ENCODE measurements around the gene SLC25A47. TPM values are rescaled to one million over a fixed set of nuclear protein-coding genes. Genes with fewer than 3 reads are reported as not detected.

SLC25A47 gene
- total RNA-seq, 1 experiment from 2014 or later: not detected

- Mint-ChIP-seq H3K4me1 (ENCODE audit: low read depth, unreplicated experiment) (peaks cover 16% of the 10 kb centered on the region), H3K27me3 (ENCODE audit: insufficient read depth, unreplicated experiment) (no peaks in the 10 kb centered on the region), H3K4me3 (ENCODE audit: unreplicated experiment) (no peak overlapping the region), H3K27ac (ENCODE audit: unreplicated experiment) (no peak overlapping the region), H3K36me3 (ENCODE audit: insufficient read depth, unreplicated experiment) (peaks cover 59% of the 10 kb centered on the region), H3K9me3 (ENCODE audit: unreplicated experiment) (no peaks in the 10 kb centered on the region)
- no peaks in the 10 kb centered on the region for H3K27me3 ChIP-seq (replicated peaks; ENCODE audit: control insufficient read depth, insufficient read depth, low read length)
- CTCF ChIA-PET: no interaction called here
- no peak for TF ChIP-seq CTCF (IDR thresholded peaks at IDR 0.05; ENCODE audit: insufficient read depth in 1 of 2, low read depth in 1 of 2, low read length in 1 of 2, severe bottlenecking in 1 of 2, unreplicated experiment in 1 of 2)
- intact Hi-C loops (cut with micrococcal nuclease; ENCODE audit: unreplicated experiment): no loop called here
- H3K36me3 ChIP-seq (ENCODE audit: control insufficient read depth, insufficient read depth, low read length): no peaks in the 10 kb centered on the region; the same call in none of the 2 replicates
- no peak for DNase-seq
- no peaks in the 10 kb centered on the region for H3K4me1 ChIP-seq
- POLR2A ChIA-PET: no interaction called here
- no peak overlapping the region for H3K4me3 ChIP-seq (ENCODE audit: low read depth, low read length)
- H3K9me3 ChIP-seq: no peaks in the 10 kb centered on the region
- no TSS peak for BruUV-seq (replicated peaks)
Observed at GRCh38 chr14:100278702-100279101, 44.4 kb upstream of the SLC25A47 start.

GRCh38 chr14:100279133-100279532, 44.0 kb upstream of the SLC25A47 start:
- no peaks in the 10 kb centered on the region for H3K4me1 ChIP-seq
- ChIA-PET CTCF (no interaction called here), POLR2A (no interaction called here)
- no peak for DNase-seq
- H3K4me3 ChIP-seq (ENCODE audit: low read depth, low read length): no peak overlapping the region
- H3K4me1 Mint-ChIP-seq (ENCODE audit: low read depth, unreplicated experiment): peaks cover 16% of the 10 kb centered on the region
- no peaks in the 10 kb centered on the region for H3K27me3 Mint-ChIP-seq (ENCODE audit: insufficient read depth, unreplicated experiment)
- H3K9me3 ChIP-seq: no peaks in the 10 kb centered on the region
- BruUV-seq (replicated peaks): no TSS peak
- no peaks in the 10 kb centered on the region for H3K9me3 Mint-ChIP-seq (ENCODE audit: unreplicated experiment)
- H3K4me3 Mint-ChIP-seq (ENCODE audit: unreplicated experiment): no peak overlapping the region
- H3K27ac Mint-ChIP-seq (ENCODE audit: unreplicated experiment): no peak overlapping the region
- H3K36me3 ChIP-seq (ENCODE audit: control insufficient read depth, insufficient read depth, low read length): no peaks in the 10 kb centered on the region; the same call in none of the 2 replicates
- intact Hi-C loops (cut with micrococcal nuclease; ENCODE audit: unreplicated experiment): no loop called here
- no peak for TF ChIP-seq CTCF (IDR thresholded peaks at IDR 0.05; ENCODE audit: insufficient read depth in 1 of 2, low read depth in 1 of 2, low read length in 1 of 2, severe bottlenecking in 1 of 2, unreplicated experiment in 1 of 2)
- H3K36me3 Mint-ChIP-seq (ENCODE audit: insufficient read depth, unreplicated experiment): peaks cover 59% of the 10 kb centered on the region
- no peaks in the 10 kb centered on the region for H3K27me3 ChIP-seq (replicated peaks; ENCODE audit: control insufficient read depth, insufficient read depth, low read length)

- Mint-ChIP-seq H3K27me3 (ENCODE audit: insufficient read depth, unreplicated experiment) (no peaks in the 10 kb centered on the region), H3K36me3 (ENCODE audit: insufficient read depth, unreplicated experiment) (peaks cover 55% of the 10 kb centered on the region), H3K4me3 (ENCODE audit: unreplicated experiment) (no peak overlapping the region), H3K27ac (ENCODE audit: unreplicated experiment) (no peak overlapping the region), H3K9me3 (ENCODE audit: unreplicated experiment) (no peaks in the 10 kb centered on the region), H3K4me1 (ENCODE audit: low read depth, unreplicated experiment) (peaks cover 16% of the 10 kb centered on the region)
- H3K27me3 ChIP-seq (replicated peaks; ENCODE audit: control insufficient read depth, insufficient read depth, low read length): no peaks in the 10 kb centered on the region
- H3K4me1 ChIP-seq: no peaks in the 10 kb centered on the region
- ChIA-PET POLR2A (no interaction called here), CTCF (no interaction called here)
- no peak for TF ChIP-seq CTCF (IDR thresholded peaks at IDR 0.05; ENCODE audit: insufficient read depth in 1 of 2, low read depth in 1 of 2, low read length in 1 of 2, severe bottlenecking in 1 of 2, unreplicated experiment in 1 of 2)
- intact Hi-C loops (cut with micrococcal nuclease; ENCODE audit: unreplicated experiment): no loop called here
- no peaks in the 10 kb centered on the region for H3K9me3 ChIP-seq
- no peaks in the 10 kb centered on the region; the same call in none of the 2 replicates for H3K36me3 ChIP-seq (ENCODE audit: control insufficient read depth, insufficient read depth, low read length)
- H3K4me3 ChIP-seq (ENCODE audit: low read depth, low read length): no peak overlapping the region
- no TSS peak for BruUV-seq (replicated peaks)
- DNase-seq: no peak
Observed at GRCh38 chr14:100279563-100279962, 43.6 kb upstream of the SLC25A47 start.
